ENCODE measurements around the gene LDLRAD3. TPM values are rescaled to one million over a fixed set of nuclear protein-coding genes. Genes with fewer than 3 reads are reported as not detected.
A peak's percentile ranks its signal among the peaks of the same experiment; 100 is the strongest.

The LDLRAD3 gene
- total and polyA plus RNA-seq, 4 donors = 2.2 to 14.3 (median 9.9) TPM

- H3K4me1 ChIP-seq (ENCODE audit: control insufficient read depth in 5 of 5, insufficient read depth in 5 of 5, low read length in 5 of 5) = peaks cover 0 to 13% (median under 1%) of the 10 kb centered on the region in 5 donors
- no peaks in the 10 kb centered on the region for H3K9me3 ChIP-seq (ENCODE audit: control insufficient read depth in 4 of 4, insufficient read depth in 3 of 4, low read length in 3 of 4)
- ATAC-seq (ENCODE audit: insufficient read depth, low FRiP score) = no peak
- no peak overlapping the region for H3K9ac ChIP-seq (ENCODE audit: insufficient read depth in 1 of 2, low read length in 2 of 2)
- H3K27ac ChIP-seq (ENCODE audit: low read depth in 1 of 2, low read length in 1 of 2) = no peak overlapping the region
- TF ChIP-seq, protein P1, sequence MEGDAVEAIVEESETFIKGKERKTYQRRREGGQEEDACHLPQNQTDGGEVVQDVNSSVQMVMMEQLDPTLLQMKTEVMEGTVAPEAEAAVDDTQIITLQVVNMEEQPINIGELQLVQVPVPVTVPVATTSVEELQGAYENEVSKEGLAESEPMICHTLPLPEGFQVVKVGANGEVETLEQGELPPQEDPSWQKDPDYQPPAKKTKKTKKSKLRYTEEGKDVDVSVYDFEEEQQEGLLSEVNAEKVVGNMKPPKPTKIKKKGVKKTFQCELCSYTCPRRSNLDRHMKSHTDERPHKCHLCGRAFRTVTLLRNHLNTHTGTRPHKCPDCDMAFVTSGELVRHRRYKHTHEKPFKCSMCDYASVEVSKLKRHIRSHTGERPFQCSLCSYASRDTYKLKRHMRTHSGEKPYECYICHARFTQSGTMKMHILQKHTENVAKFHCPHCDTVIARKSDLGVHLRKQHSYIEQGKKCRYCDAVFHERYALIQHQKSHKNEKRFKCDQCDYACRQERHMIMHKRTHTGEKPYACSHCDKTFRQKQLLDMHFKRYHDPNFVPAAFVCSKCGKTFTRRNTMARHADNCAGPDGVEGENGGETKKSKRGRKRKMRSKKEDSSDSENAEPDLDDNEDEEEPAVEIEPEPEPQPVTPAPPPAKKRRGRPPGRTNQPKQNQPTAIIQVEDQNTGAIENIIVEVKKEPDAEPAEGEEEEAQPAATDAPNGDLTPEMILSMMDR (IDR thresholded peaks at IDR 0.05; ENCODE audit: control extremely low read depth, extremely low read depth) = no peak
- DNase-seq = no peak
- H3K36me3 ChIP-seq (ENCODE audit: control insufficient read depth in 4 of 4, insufficient read depth in 4 of 4, low read length in 4 of 4) = no peaks in the 10 kb centered on the region
- no peak overlapping the region for H3K4me3 ChIP-seq
- WGBS, 2 donors = 94 to 96% methylated on average over 5 of the region's 5 CpGs
- no peaks in the 10 kb centered on the region for H3K27me3 ChIP-seq (ENCODE audit: control insufficient read depth in 3 of 3, insufficient read depth in 3 of 3, low read length in 2 of 3)
Observed at GRCh38 chr11:35950082-35950481, 6.2 kb downstream of the LDLRAD3 start.

GRCh38 chr11:35951680-35952079, 7.8 kb downstream of the LDLRAD3 start:
- no peak for ATAC-seq (ENCODE audit: insufficient read depth, low FRiP score)
- TF ChIP-seq, protein P1 (IDR thresholded peaks at IDR 0.05; ENCODE audit: control extremely low read depth, extremely low read depth) = no peak
- Histone ChIP-seq H3K9me3 (ENCODE audit: control insufficient read depth in 4 of 4, insufficient read depth in 3 of 4, low read length in 3 of 4) (no peaks in the 10 kb centered on the region), H3K36me3 (ENCODE audit: control insufficient read depth in 4 of 4, insufficient read depth in 4 of 4, low read length in 4 of 4) (no peaks in the 10 kb centered on the region), H3K27ac (ENCODE audit: low read depth in 1 of 2, low read length in 1 of 2) (no peak overlapping the region), H3K27me3 (ENCODE audit: control insufficient read depth in 3 of 3, insufficient read depth in 3 of 3, low read length in 2 of 3) (no peaks in the 10 kb centered on the region), H3K4me3 (no peak overlapping the region), H3K4me1 (ENCODE audit: control insufficient read depth in 5 of 5, insufficient read depth in 5 of 5, low read length in 5 of 5) (peaks cover 0 to 6% (median 0%) of the 10 kb centered on the region in 5 donors), H3K9ac (ENCODE audit: insufficient read depth in 1 of 2, low read length in 2 of 2) (no peak overlapping the region)
- 70 to 85% methylated on average over 3 of the region's 3 CpGs for WGBS, 2 donors
- no peak for DNase-seq

DNA sequence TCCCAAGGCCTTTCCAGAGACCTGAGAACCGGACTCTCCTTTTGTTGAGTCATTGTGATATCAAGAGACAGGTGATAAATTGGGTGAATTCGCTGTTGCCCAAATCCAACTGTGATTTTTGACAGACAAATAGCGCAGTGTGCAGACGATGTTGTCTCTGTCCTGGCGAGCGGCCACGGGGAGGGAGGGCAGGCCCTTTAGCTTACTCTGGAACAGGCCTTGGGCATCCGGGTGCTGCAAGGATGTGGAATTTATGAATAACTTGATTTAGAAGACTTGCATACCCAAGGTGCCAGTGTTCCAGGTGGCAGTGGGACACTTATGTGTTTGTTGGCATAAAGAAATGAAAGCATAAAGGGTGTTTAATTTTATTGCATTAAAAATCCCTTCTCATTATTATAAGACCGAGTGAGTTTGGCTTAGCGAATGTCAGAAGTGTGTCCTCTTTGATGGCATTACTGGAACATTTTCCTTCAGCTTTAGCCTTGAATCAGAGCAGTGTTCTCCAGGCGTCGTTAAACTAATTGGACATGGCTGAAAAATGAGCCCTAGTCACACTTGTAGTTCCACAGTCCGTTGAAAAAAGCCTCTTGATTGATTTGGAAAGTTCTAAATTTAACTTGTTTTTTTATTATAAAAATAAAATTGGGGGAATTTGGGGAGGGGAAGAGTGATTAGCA, 9.4 kb downstream of the LDLRAD3 start:
- H3K4me3 ChIP-seq = no peak overlapping the region
- no peak for ATAC-seq (ENCODE audit: insufficient read depth, low FRiP score)

More for the DNA sequence above, 9.4 kb downstream of the LDLRAD3 start:
- WGBS, 2 donors = 83 to 85% methylated on average over 13 of the region's 13 CpGs
- H3K36me3 ChIP-seq (ENCODE audit: control insufficient read depth in 4 of 4, insufficient read depth in 4 of 4, low read length in 4 of 4) = no peaks in the 10 kb centered on the region
- peak; percentile 30 to 38 (median 34) for DNase-seq
- H3K4me1 ChIP-seq (ENCODE audit: control insufficient read depth in 5 of 5, insufficient read depth in 5 of 5, low read length in 5 of 5) = peaks cover 0 to 6% (median 0%) of the 10 kb centered on the region in 5 donors
- TF ChIP-seq, protein P1 (IDR thresholded peaks at IDR 0.05; ENCODE audit: control extremely low read depth, extremely low read depth) = no peak
- no peak overlapping the region for H3K27ac ChIP-seq (ENCODE audit: low read depth in 1 of 2, low read length in 1 of 2)
- no peaks in the 10 kb centered on the region for H3K27me3 ChIP-seq (ENCODE audit: control insufficient read depth in 3 of 3, insufficient read depth in 3 of 3, low read length in 2 of 3)
- H3K9me3 ChIP-seq (ENCODE audit: control insufficient read depth in 4 of 4, insufficient read depth in 3 of 4, low read length in 3 of 4) = no peaks in the 10 kb centered on the region
- no peak overlapping the region for H3K9ac ChIP-seq (ENCODE audit: insufficient read depth in 1 of 2, low read length in 2 of 2)

Measured in lung (tissue), 12 donors.